Astrocyte (in vitro differentiated cells and primary cell): Measurements from ENCODE around the gene AGTPBP1.

Experiments
- EZH2 ChIP-seq: IDR thresholded peaks from 2 replicates; pipeline ENCODE4 v1.6.1; 2012; ENCODE audit warnings: mild to moderate bottlenecking, low read length, inconsistent platforms; ENCODE audit not compliant: insufficient read depth
- TF ChIP-seq, protein P1 (sequence below): IDR thresholded peaks from 2 replicates; pipeline ENCODE4 v1.5.1; 2011; ENCODE audit warnings: low read depth, mild to moderate bottlenecking, inconsistent platforms, low read length, moderate library complexity; ENCODE audit not compliant: insufficient read depth

DNA sequence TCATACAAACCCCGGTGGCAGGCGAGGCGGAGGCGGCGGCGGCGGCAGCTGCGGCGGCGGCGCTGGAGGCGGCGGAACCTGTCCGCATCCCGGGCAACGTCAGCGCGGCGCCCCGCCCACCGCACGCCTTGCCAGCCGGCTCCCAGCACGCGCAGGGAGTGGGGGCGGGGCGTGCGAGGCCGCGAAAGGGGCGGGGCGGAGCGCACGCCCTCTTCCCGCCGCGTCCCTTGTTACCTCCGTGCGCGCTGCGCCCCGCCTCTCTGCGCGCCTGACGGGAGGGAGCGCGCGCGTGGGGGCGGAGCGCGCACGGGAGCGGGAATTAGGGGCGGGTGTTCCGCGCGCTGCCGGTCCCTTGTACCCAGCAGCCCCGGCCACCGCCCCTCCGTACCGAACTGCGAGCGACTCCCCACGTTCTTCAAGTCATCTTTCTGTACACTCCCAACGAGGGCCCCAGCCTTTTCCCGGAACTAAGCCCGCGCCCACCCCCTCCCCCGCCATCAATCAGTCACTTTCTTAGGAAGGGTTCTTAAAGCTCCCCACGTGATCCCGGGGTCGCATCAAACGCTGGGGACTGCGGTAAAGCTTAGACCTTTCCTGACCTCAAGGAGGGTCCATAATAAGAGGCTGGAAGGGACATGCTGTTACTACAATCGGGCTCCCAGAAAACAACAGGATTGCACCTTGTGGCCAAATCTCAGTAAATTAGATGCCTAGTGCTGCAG, at the start of gene AGTPBP1:
- TF ChIP-seq, protein P1, sequence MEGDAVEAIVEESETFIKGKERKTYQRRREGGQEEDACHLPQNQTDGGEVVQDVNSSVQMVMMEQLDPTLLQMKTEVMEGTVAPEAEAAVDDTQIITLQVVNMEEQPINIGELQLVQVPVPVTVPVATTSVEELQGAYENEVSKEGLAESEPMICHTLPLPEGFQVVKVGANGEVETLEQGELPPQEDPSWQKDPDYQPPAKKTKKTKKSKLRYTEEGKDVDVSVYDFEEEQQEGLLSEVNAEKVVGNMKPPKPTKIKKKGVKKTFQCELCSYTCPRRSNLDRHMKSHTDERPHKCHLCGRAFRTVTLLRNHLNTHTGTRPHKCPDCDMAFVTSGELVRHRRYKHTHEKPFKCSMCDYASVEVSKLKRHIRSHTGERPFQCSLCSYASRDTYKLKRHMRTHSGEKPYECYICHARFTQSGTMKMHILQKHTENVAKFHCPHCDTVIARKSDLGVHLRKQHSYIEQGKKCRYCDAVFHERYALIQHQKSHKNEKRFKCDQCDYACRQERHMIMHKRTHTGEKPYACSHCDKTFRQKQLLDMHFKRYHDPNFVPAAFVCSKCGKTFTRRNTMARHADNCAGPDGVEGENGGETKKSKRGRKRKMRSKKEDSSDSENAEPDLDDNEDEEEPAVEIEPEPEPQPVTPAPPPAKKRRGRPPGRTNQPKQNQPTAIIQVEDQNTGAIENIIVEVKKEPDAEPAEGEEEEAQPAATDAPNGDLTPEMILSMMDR = no peak
- no peak for TF ChIP-seq EZH2
